Activated CD8-positive, alpha-beta memory T cell treated with anti-CD3 and anti-CD28 coated beads, Interleukin-2, amount 50 U/mL, for 48 hours (primary cell): ENCODE data around the gene CHIC2.

Source experiments
- DNase-seq: peaks from one replicate; pipeline ENCODE4 v3.0.0-alpha.2; 2020

The CHIC2 gene

GRCh38 chr4:53997898-53998297 is 66.5 kb downstream of the CHIC2 start:
- DNase-seq, result no peak

GRCh38 chr4:53994382-53995102 is 69.9 kb downstream of the CHIC2 start:
- DNase-seq, result no peak

GRCh38 chr4:53992785-53993184 is 71.6 kb downstream of the CHIC2 start:
- DNase-seq, result no peak

GRCh38 chr4:53991821-53992220 is 72.6 kb downstream of the CHIC2 start:
- DNase-seq, result no peak

- DNase-seq, result no peak
Measured at GRCh38 chr4:53990641-53991040, 73.8 kb downstream of the CHIC2 start.

GRCh38 chr4:53987761-53988171 is 76.6 kb downstream of the CHIC2 start:
- DNase-seq, result no peak

- DNase-seq, result no peak
Measured at GRCh38 chr4:53986062-53986461, 78.3 kb downstream of the CHIC2 start.

GRCh38 chr4:53981567-53981966 is 82.8 kb downstream of the CHIC2 start:
- no peak for DNase-seq

GRCh38 chr4:53981066-53981465 is 83.3 kb downstream of the CHIC2 start:
- DNase-seq, result no peak

- no peak for DNase-seq
Measured at GRCh38 chr4:53974561-53974960, 89.8 kb downstream of the CHIC2 start.

GRCh38 chr4:53967986-53968385 is 96.4 kb downstream of the CHIC2 start:
- no peak for DNase-seq

- DNase-seq, result no peak
Measured at GRCh38 chr4:53963781-53964180, 100.6 kb downstream of the CHIC2 start.

- DNase-seq, result no peak
Measured at GRCh38 chr4:53963336-53963735, 101.1 kb downstream of the CHIC2 start.

GRCh38 chr4:53962516-53963225 is 101.7 kb downstream of the CHIC2 start:
- DNase-seq, result no peak

GRCh38 chr4:53961351-53961750 is 103.1 kb downstream of the CHIC2 start:
- DNase-seq, result no peak

GRCh38 chr4:53960843-53961242 is 103.6 kb downstream of the CHIC2 start:
- DNase-seq, result no peak
